Mesenchymal stem cell (in vitro differentiated cells and primary cell): ENCODE data around the gene PCDHB6.
"Not testable (repeated sequence)": the region's sequence is repeated elsewhere in the genome, so short reads cannot be mapped to it uniquely, and the experiment has no call there.

Experiments
- DNase-seq: peaks from one replicate; pipeline ENCODE4 v3.0.0-alpha.2; 2013
- H2AFZ ChIP-seq: one replicate; pipeline ENCODE4 v1.6.1; 2013; ENCODE audit warnings: low read depth, mild to moderate bottlenecking, control low read depth, inconsistent platforms, low read length, moderate library complexity
- H2AK5ac ChIP-seq: 2 replicates; pipeline ENCODE4 v1.6.1; 2013; ENCODE audit warnings: low read length, moderate library complexity, mild to moderate bottlenecking, inconsistent platforms; ENCODE audit not compliant: severe bottlenecking
- H2BK120ac ChIP-seq: one replicate; pipeline ENCODE4 v1.6.1; 2013; ENCODE audit warnings: low read depth, mild to moderate bottlenecking, inconsistent platforms, low read length, moderate library complexity
- H2BK12ac ChIP-seq, 2 experiments: one replicate each; pipeline ENCODE4 v1.6.1; 2013; ENCODE audit warnings: inconsistent platforms in 2 of 2, low read length in 2 of 2, mild to moderate bottlenecking in 2 of 2, moderate library complexity in 2 of 2, control low read depth in 1 of 2
- H2BK15ac ChIP-seq: one replicate; pipeline ENCODE4 v1.6.1; 2013; ENCODE audit warnings: mild to moderate bottlenecking, low read depth, inconsistent platforms; ENCODE audit not compliant: poor library complexity, severe bottlenecking
- H2BK5ac ChIP-seq: 2 replicates; pipeline ENCODE4 v1.6.1; 2013; ENCODE audit warnings: low read depth, mild to moderate bottlenecking, low read length, control low read depth, inconsistent platforms; ENCODE audit not compliant: poor library complexity, severe bottlenecking
- H3K14ac ChIP-seq, 2 experiments: one replicate each; pipeline ENCODE4 v1.6.1; 2013; ENCODE audit warnings: inconsistent platforms in 2 of 2, low read length in 2 of 2, control low read depth in 1 of 2, mild to moderate bottlenecking in 1 of 2, moderate library complexity in 1 of 2
- H3K18ac ChIP-seq, 2 experiments: one replicate each; pipeline ENCODE4 v1.6.1; 2013; ENCODE audit warnings: inconsistent platforms in 2 of 2, low read length in 2 of 2, control low read depth in 1 of 2, low read depth in 1 of 2, mild to moderate bottlenecking in 1 of 2
- H3K23ac ChIP-seq, 2 experiments: one replicate each; pipeline ENCODE4 v1.6.1; 2013; ENCODE audit warnings: inconsistent platforms in 2 of 2, low read length in 2 of 2, mild to moderate bottlenecking in 2 of 2, moderate library complexity in 2 of 2, control low read depth in 1 of 2
- H3K27ac ChIP-seq: 2 replicates; pipeline ENCODE4 v1.5.1; 2013; ENCODE audit warnings: mild to moderate bottlenecking, moderate library complexity, low read length, control low read depth, inconsistent platforms; ENCODE audit not compliant: poor library complexity, severe bottlenecking
- H3K27me3 ChIP-seq, 2 experiments: 2 replicates each; pipeline versions ENCODE4 v1.6.1 to v1.7.0; 2013; ENCODE audit warnings: low read length in 2 of 2, mild to moderate bottlenecking in 2 of 2, moderate library complexity in 2 of 2, control low read depth in 1 of 2, inconsistent platforms in 1 of 2; ENCODE audit not compliant: control insufficient read depth in 1 of 2, insufficient read depth in 1 of 2
- H3K36me3 ChIP-seq, 2 experiments: 2 replicates each; pipeline versions ENCODE4 v1.6.1 to v1.7.0; 2013; ENCODE audit warnings: low read length in 2 of 2, control low read depth in 1 of 2, inconsistent platforms in 1 of 2, low read depth in 1 of 2, mild to moderate bottlenecking in 1 of 2; ENCODE audit not compliant: insufficient read depth in 2 of 2, control insufficient read depth in 1 of 2
- H3K4ac ChIP-seq, 2 experiments: one replicate each; pipeline ENCODE4 v1.6.1; 2013; ENCODE audit warnings: inconsistent platforms in 2 of 2, low read length in 2 of 2, mild to moderate bottlenecking in 2 of 2, moderate library complexity in 2 of 2, control low read depth in 1 of 2, low read depth in 1 of 2
- H3K4me1 ChIP-seq: 2 replicates; pipeline ENCODE4 v1.6.1; 2013; ENCODE audit warnings: low read depth, low read length, control low read depth; ENCODE audit not compliant: control insufficient read depth, insufficient read depth
- H3K4me2 ChIP-seq: 2 replicates; pipeline ENCODE4 v1.6.1; 2013; ENCODE audit warnings: low read length, mild to moderate bottlenecking, inconsistent platforms; ENCODE audit not compliant: poor library complexity, severe bottlenecking
- H3K4me3 ChIP-seq, 2 experiments: 2 replicates each; pipeline versions ENCODE4 v1.5.1 to v1.7.0; 2013; ENCODE audit warnings: low read length in 2 of 2, mild to moderate bottlenecking in 2 of 2, control low read depth in 1 of 2, low read depth in 1 of 2; ENCODE audit not compliant: insufficient read depth in 1 of 2
- H3K79me1 ChIP-seq: replicated peaks from 2 replicates; pipeline ENCODE4 v1.6.1; 2013; ENCODE audit warnings: mild to moderate bottlenecking, control low read depth, low read length, inconsistent platforms; ENCODE audit not compliant: poor library complexity, severe bottlenecking
- H3K9ac ChIP-seq: 2 replicates; pipeline ENCODE4 v1.7.0; 2013; ENCODE audit warnings: mild to moderate bottlenecking, low read length, moderate library complexity
- H3K9me3 ChIP-seq: 2 replicates; pipeline ENCODE4 v1.7.0; 2013; ENCODE audit warnings: mild to moderate bottlenecking, low read length; ENCODE audit not compliant: control insufficient read depth
- H4K8ac ChIP-seq: one replicate; pipeline ENCODE4 v1.6.1; 2013; ENCODE audit warnings: inconsistent platforms, mild to moderate bottlenecking, low read length, moderate library complexity
- H4K91ac ChIP-seq: one replicate; pipeline ENCODE4 v1.6.1; 2013; ENCODE audit warnings: mild to moderate bottlenecking, low read length, inconsistent platforms
- WGBS: methylation state at CpG from one replicate; pipeline ENCODE4 v1.1.7; 2013; ENCODE audit warnings: mixed read lengths; 5-methylcytosine and 5-hydroxymethylcytosine counted together

Gene PCDHB6

DNA sequence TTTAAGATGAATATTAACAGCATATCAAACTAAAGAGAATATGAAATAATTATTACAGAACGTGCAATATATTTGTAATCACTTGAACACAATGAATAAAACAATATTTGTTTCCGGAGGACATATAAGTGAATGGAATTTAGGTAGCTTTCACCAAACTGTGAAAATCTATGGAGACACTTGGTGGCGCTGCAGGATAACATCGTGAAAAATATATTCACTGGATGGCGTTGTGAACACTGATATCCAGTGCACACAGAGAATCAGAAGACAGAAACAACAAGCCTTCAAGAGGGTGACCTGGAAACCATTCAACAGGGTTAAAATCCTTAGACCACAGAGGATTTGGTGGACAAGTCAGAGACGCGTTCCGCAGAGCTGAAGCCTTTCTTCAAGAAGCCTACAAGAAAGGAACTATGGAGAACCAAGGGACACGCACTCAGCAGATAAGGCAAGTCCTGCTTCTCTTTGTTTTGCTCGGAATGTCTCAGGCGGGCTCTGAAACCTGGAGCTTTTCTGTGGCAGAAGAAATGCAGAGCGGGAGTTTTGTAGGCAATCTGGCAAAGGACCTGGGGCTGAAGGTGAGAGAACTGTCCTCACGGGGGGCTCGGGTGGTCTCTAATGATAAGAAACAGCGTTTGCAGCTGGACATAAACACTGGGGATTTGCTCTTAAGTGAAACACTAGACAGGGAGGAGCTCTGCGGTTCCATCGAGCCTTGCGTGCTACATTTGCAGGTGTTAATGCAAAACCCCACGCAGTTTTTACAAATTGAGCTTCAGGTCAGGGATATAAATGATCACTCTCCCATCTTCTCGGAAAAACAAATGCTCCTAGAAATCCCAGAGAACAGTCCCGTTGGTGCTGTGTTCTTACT, 49.7 kb downstream of the PCDHB6 start, which contains the start of gene PCDHB11:
TSS of gene PCDHB11 (plus strand) at position 269 of the 877 bp plus-strand sequence. CDS start at position 417, 148 bp downstream.
- Histone ChIP-seq H3K27ac (no peak within 1 kb of the TSS), H3K14ac (no peak within 1 kb of the TSS)
- WGBS = 71% methylated on average over 18 of the region's 21 CpGs

DNA sequence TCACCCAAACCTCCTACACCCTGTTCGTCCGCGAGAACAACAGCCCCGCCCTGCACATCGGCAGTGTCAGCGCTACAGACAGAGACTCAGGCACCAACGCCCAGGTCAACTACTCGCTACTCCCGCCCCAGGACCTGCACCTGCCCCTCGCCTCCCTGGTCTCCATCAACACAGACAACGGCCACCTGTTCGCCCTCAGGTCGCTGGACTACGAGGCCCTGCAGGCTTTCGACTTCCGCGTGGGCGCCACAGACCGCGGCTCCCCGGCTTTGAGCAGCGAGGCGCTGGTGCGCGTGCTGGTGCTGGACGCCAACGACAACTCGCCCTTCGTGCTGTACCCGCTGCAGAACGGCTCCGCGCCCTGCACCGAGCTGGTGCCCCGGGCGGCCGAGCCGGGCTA, 51.3 kb downstream of the PCDHB6 start:
- H3K79me1 ChIP-seq, H3K4me2 ChIP-seq, H2BK15ac ChIP-seq, H3K27me3 ChIP-seq, H2AFZ ChIP-seq, H4K8ac ChIP-seq, H4K91ac ChIP-seq, H3K27ac ChIP-seq, DNase-seq, H3K4me3 ChIP-seq, H3K14ac ChIP-seq, H3K9ac ChIP-seq, H3K36me3 ChIP-seq, H3K18ac ChIP-seq, H2BK120ac ChIP-seq, H3K4me1 ChIP-seq, H3K4ac ChIP-seq, H2AK5ac ChIP-seq, H2BK12ac ChIP-seq, H2BK5ac ChIP-seq, H3K23ac ChIP-seq: not testable (repeated sequence)
- 84% methylated on average over 10 of the region's 38 CpGs for WGBS
- H3K9me3 ChIP-seq = peaks cover 79% of the 10 kb centered on the region

More for the DNA sequence above, 49.7 kb downstream of the PCDHB6 start, which contains the start of gene PCDHB11:
- H2BK15ac ChIP-seq = no peak within 1 kb of the TSS
- no peak within 1 kb of the TSS for H2BK12ac ChIP-seq
- H3K4ac ChIP-seq = no peak within 1 kb of the TSS
- H2BK5ac ChIP-seq = no peak within 1 kb of the TSS
- H3K4me3 ChIP-seq = no peak within 1 kb of the TSS
- H3K18ac ChIP-seq = no peak within 1 kb of the TSS
- no peak within 1 kb of the TSS for H2AK5ac ChIP-seq
- H2AFZ ChIP-seq = no peak within 1 kb of the TSS
- H3K79me1 ChIP-seq = no peaks in the 10 kb centered on the region
- H2BK120ac ChIP-seq = no peak within 1 kb of the TSS
- H3K4me2 ChIP-seq = no peak within 1 kb of the TSS
- no peaks in the 10 kb centered on the region for H3K36me3 ChIP-seq
- H3K27me3 ChIP-seq = no peaks in the 10 kb centered on the region
- DNase-seq = no peak
- H4K8ac ChIP-seq = no peak within 1 kb of the TSS
- peaks cover 76% of the 10 kb centered on the region for H3K9me3 ChIP-seq
- no peaks in the 10 kb centered on the region for H3K4me1 ChIP-seq
- H4K91ac ChIP-seq = no peak within 1 kb of the TSS
- H3K23ac ChIP-seq = no peak within 1 kb of the TSS
- no peak within 1 kb of the TSS for H3K9ac ChIP-seq

GRCh38 chr5:141201646-141202045, 51.8 kb downstream of the PCDHB6 start:
- H3K79me1 ChIP-seq, H2BK12ac ChIP-seq, H3K4me3 ChIP-seq, H3K36me3 ChIP-seq, H2BK120ac ChIP-seq, H4K91ac ChIP-seq, H3K4me1 ChIP-seq, H3K27me3 ChIP-seq, H3K4ac ChIP-seq, H2BK15ac ChIP-seq, H3K18ac ChIP-seq, H3K4me2 ChIP-seq, H2AK5ac ChIP-seq, H3K27ac ChIP-seq, H4K8ac ChIP-seq, H3K14ac ChIP-seq, H2BK5ac ChIP-seq, DNase-seq, H3K9ac ChIP-seq, H3K23ac ChIP-seq, H2AFZ ChIP-seq: not testable (repeated sequence)
- 95% methylated on average over 28 of the region's 35 CpGs for WGBS
- peaks cover 80% of the 10 kb centered on the region for H3K9me3 ChIP-seq
